HG03095 (cell line): Measurements from ENCODE around the gene CENPP.

ENCODE experiments used
- ATAC-seq: cut with Tn5 transposase; IDR thresholded peaks from one replicate; pipeline ENCODE4 v1.9.1; 2021; ENCODE audit warnings: moderate library complexity; ENCODE audit not compliant: unreplicated experiment

Gene CENPP

GRCh38 chr9:92650839-92651621 lies 325.3 kb downstream of the CENPP start:
- ATAC-seq, result no peak

GRCh38 chr9:92652461-92652860 lies 326.7 kb downstream of the CENPP start:
- no peak for ATAC-seq

- ATAC-seq, result no peak
Measured at GRCh38 chr9:92654481-92655301, 328.9 kb downstream of the CENPP start.

GRCh38 chr9:92655366-92655765 lies 329.6 kb downstream of the CENPP start:
- ATAC-seq, result no peak

- no peak for ATAC-seq
Measured at GRCh38 chr9:92655896-92656536, 330.3 kb downstream of the CENPP start.

GRCh38 chr9:92656537-92656925 lies 330.8 kb downstream of the CENPP start:
- no peak for ATAC-seq

GRCh38 chr9:92657296-92658094 lies 331.7 kb downstream of the CENPP start:
- ATAC-seq, result no peak

GRCh38 chr9:92658176-92658575 lies 332.4 kb downstream of the CENPP start:
- no peak for ATAC-seq

- no peak for ATAC-seq
Measured at GRCh38 chr9:92658611-92659010, 332.9 kb downstream of the CENPP start.

- no peak for ATAC-seq
Measured at GRCh38 chr9:92659601-92660000, 333.8 kb downstream of the CENPP start.

- ATAC-seq, result no peak
Measured at GRCh38 chr9:92660266-92660665, 334.5 kb downstream of the CENPP start.

GRCh38 chr9:92661127-92661526 lies 335.4 kb downstream of the CENPP start:
- no peak for ATAC-seq

GRCh38 chr9:92661743-92662142 lies 336.0 kb downstream of the CENPP start:
- no peak for ATAC-seq

GRCh38 chr9:92663126-92663525 lies 337.4 kb downstream of the CENPP start:
- no peak for ATAC-seq

GRCh38 chr9:92663951-92664350 lies 338.2 kb downstream of the CENPP start:
- no peak for ATAC-seq

GRCh38 chr9:92664394-92665152 lies 338.8 kb downstream of the CENPP start:
- no peak for ATAC-seq

GRCh38 chr9:92665836-92666235 lies 340.1 kb downstream of the CENPP start:
- ATAC-seq, result no peak

- no peak for ATAC-seq
Measured at GRCh38 chr9:92666236-92666635, 340.5 kb downstream of the CENPP start.

GRCh38 chr9:92666912-92667532 lies 341.3 kb downstream of the CENPP start:
- no peak for ATAC-seq
